HG03342 (cell line): ENCODE data around the gene PEBP1.

Source experiments
- ATAC-seq: cut with Tn5 transposase; IDR thresholded peaks from one replicate; pipeline ENCODE4 v1.9.1; 2021; ENCODE audit warnings: mild to moderate bottlenecking, moderate library complexity; ENCODE audit not compliant: unreplicated experiment

PEBP1 gene

GRCh38 chr12:118190266-118190665 is 54.3 kb downstream of the PEBP1 start:
- ATAC-seq = no peak

GRCh38 chr12:118193477-118193876 is 57.6 kb downstream of the PEBP1 start:
- ATAC-seq = no peak

- ATAC-seq = no peak
Measured at GRCh38 chr12:118193958-118194357, 58.0 kb downstream of the PEBP1 start.
